Liver (tissue), 9 donors: ENCODE data around the gene DIP2C. TPM values are rescaled to one million over a fixed set of nuclear protein-coding genes. Genes with fewer than 3 reads are reported as not detected.

Source experiments
- DNase-seq: peaks from one replicate; pipeline ENCODE4 v3.0.0-alpha.2; 2017; ENCODE audit warnings: low spot score
- H3K27ac ChIP-seq, 2 donors: one replicate each; pipeline ENCODE4 v1.7.0; 2013; ENCODE audit warnings: inconsistent platforms in 2 of 2, low read length in 2 of 2, control low read depth in 1 of 2, low read depth in 1 of 2, mild to moderate bottlenecking in 1 of 2
- H3K27me3 ChIP-seq, 4 donors: one replicate each; pipeline versions ENCODE4 v1.6.1 to v1.7.0; 2013; ENCODE audit warnings: low read length in 3 of 4, inconsistent platforms in 1 of 4, mild to moderate bottlenecking in 1 of 4, moderate library complexity in 1 of 4; ENCODE audit not compliant: control insufficient read depth in 4 of 4, insufficient read depth in 4 of 4
- H3K36me3 ChIP-seq, 4 donors: one replicate each; pipeline versions ENCODE4 v1.6.1 to v1.7.0; 2013; ENCODE audit warnings: low read length in 3 of 4, mild to moderate bottlenecking in 3 of 4, low read depth in 1 of 4, moderate library complexity in 1 of 4; ENCODE audit not compliant: control insufficient read depth in 4 of 4, insufficient read depth in 3 of 4
- H3K4me1 ChIP-seq, 4 donors: one replicate each; pipeline versions ENCODE4 v1.6.1 to v1.7.0; 2013; ENCODE audit warnings: low read length in 3 of 4, mild to moderate bottlenecking in 3 of 4, moderate library complexity in 1 of 4; ENCODE audit not compliant: control insufficient read depth in 4 of 4, insufficient read depth in 4 of 4
- H3K4me3 ChIP-seq, 3 donors: one replicate each; pipeline versions ENCODE4 v1.6.1 to v1.7.0; 2013; ENCODE audit warnings: low read length in 3 of 3, control low read depth in 1 of 3, low read depth in 1 of 3, mild to moderate bottlenecking in 1 of 3
- H3K9ac ChIP-seq, 2 donors: one replicate each; pipeline ENCODE4 v1.7.0; 2013; ENCODE audit warnings: low read length in 2 of 2, mild to moderate bottlenecking in 2 of 2, moderate library complexity in 2 of 2, control low read depth in 1 of 2, low read depth in 1 of 2
- H3K9me3 ChIP-seq, 4 donors: one replicate each; pipeline versions ENCODE4 v1.6.1 to v1.7.0; 2013; ENCODE audit warnings: low read length in 3 of 4; ENCODE audit not compliant: control insufficient read depth in 4 of 4
- EGR1 ChIP-seq, 2 donors: IDR thresholded peaks; 2 replicates each; pipeline ENCODE4 v1.6.1; 2016 to 2018; ENCODE audit warnings: antibody characterized with exemption in 2 of 2, low read depth in 2 of 2
- FOXA1 ChIP-seq: IDR thresholded peaks from 2 replicates; pipeline ENCODE4 v1.6.1; 2016; ENCODE audit warnings: antibody characterized with exemption
- FOXA2 ChIP-seq: IDR thresholded peaks from 2 replicates; pipeline ENCODE4 v1.6.1; 2016; ENCODE audit warnings: antibody characterized with exemption
- GABPA ChIP-seq, 2 donors: IDR thresholded peaks in 1 of 2; conservative IDR thresholded peaks in 1 of 2; 2 replicates each; pipeline ENCODE4 v1.6.1; 2016; ENCODE audit warnings: antibody characterized with exemption in 2 of 2, mild to moderate bottlenecking in 1 of 2, moderate library complexity in 1 of 2
- HNF4A ChIP-seq, 2 donors: conservative IDR thresholded peaks; 2 replicates each; pipeline ENCODE4 v1.6.1; 2016; ENCODE audit warnings: antibody characterized with exemption in 2 of 2, mild to moderate bottlenecking in 2 of 2
- HNF4G ChIP-seq: IDR thresholded peaks from 2 replicates; pipeline ENCODE4 v1.6.1; 2016; ENCODE audit warnings: antibody characterized with exemption
- JUND ChIP-seq, 2 donors: IDR thresholded peaks; 2 replicates each; pipeline ENCODE4 v1.6.1; 2016; ENCODE audit warnings: antibody characterized with exemption in 2 of 2
- NR2F2 ChIP-seq: IDR thresholded peaks from 2 replicates; pipeline ENCODE4 v1.6.1; 2016; ENCODE audit warnings: antibody characterized with exemption
- RAD21 ChIP-seq, 2 donors: IDR thresholded peaks; 2 replicates each; pipeline ENCODE4 v1.6.1; 2016; ENCODE audit warnings: antibody characterized with exemption in 2 of 2, mild to moderate bottlenecking in 2 of 2
- RXRA ChIP-seq, 2 donors: IDR thresholded peaks; 2 replicates each; pipeline ENCODE4 v1.6.1; 2017 to 2018; ENCODE audit warnings: antibody characterized with exemption in 2 of 2, mild to moderate bottlenecking in 1 of 2
- SP1 ChIP-seq: IDR thresholded peaks from 2 replicates; pipeline ENCODE4 v1.6.1; 2018; ENCODE audit warnings: antibody characterized with exemption, mild to moderate bottlenecking
- TAF1 ChIP-seq: conservative IDR thresholded peaks from 2 replicates; pipeline ENCODE4 v1.6.1; 2016; ENCODE audit warnings: antibody characterized with exemption, mild to moderate bottlenecking
- YY1 ChIP-seq: IDR thresholded peaks from 2 replicates; pipeline ENCODE4 v1.6.1; 2016; ENCODE audit warnings: antibody characterized with exemption, mild to moderate bottlenecking
- WGBS: extraction: QIAGEN DNeasy Blood & Tissue Kit; methylation state at CpG from one replicate; pipeline ENCODE4 v1.1.7; 2013; 5-methylcytosine and 5-hydroxymethylcytosine counted together
- polyA plus RNA-seq, 2 donors: library from polyadenylated mRNA; stranded (reverse) in 1 of 2; unstranded in 1 of 2; fragments of 200-250 nt in 1 of 2; fragments of >200 nt in 1 of 2; fragmentation: Nextera tagmentation in 1 of 2; extraction: Ambion mirVana in 1 of 2; gene quantifications; one replicate each; pipeline versions ENCODE4 v1.2.1 to v1.2.3, GENCODE V29; 2013 to 2015
- total RNA-seq, 2 donors: library from RNA; depleted of rRNA; stranded (reverse); fragments of >200 nt; gene quantifications; one replicate each; pipeline ENCODE4 v1.2.3, GENCODE V29; 2014
- TF ChIP-seq, protein P1 (sequence below): IDR thresholded peaks from 2 replicates; pipeline ENCODE4 v1.6.1; 2016; ENCODE audit warnings: antibody characterized with exemption
- TF ChIP-seq, protein P2 (sequence below): IDR thresholded peaks from 2 replicates; pipeline ENCODE4 v1.6.1; 2016; ENCODE audit warnings: antibody characterized with exemption
- TF ChIP-seq, protein P3 (sequence below): IDR thresholded peaks from 2 replicates; pipeline ENCODE4 v1.6.1; 2016; ENCODE audit warnings: antibody characterized with exemption
- TF ChIP-seq, protein P4 (sequence below): fragments of 150-350 bp; IDR thresholded peaks from 2 replicates; pipeline ENCODE4 v1.5.1; 2017; ENCODE audit warnings: improper control_type of control experiment, low read depth, low read length; ENCODE audit not compliant: missing input control
- TF ChIP-seq, protein P5 (sequence below): IDR thresholded peaks from 2 replicates; pipeline ENCODE4 v1.6.1; 2016; ENCODE audit warnings: antibody characterized with exemption, mild to moderate bottlenecking
- donor health status: healthy.
- donor health status: healthy.
- donor health status: healthy.
- donor health status: healthy.
- donor health status: healthy.

DIP2C gene
- total and polyA plus RNA-seq, 4 donors, result 4.2 to 12.2 (median 5.7) TPM

DNA sequence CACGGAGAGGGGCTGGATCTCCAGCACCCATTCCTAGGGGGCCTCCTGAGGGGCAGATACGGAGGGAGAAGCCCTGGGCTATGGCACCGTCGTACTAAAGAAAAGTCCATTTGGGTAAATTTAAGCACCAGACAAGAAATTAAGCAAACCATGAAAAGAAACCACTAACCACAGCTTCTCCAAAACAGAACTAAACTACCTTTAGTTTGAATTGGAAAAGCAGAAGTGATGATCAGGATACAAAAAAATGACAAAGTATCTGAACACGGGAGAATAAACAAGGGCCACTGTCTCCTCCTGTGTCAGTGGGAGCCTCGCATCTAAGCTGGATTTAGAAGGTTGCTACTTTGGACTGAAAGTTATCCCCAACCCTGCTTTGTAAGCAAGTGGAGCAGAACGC lies 69.1 kb downstream of the DIP2C start:
- Histone ChIP-seq H3K27me3 (no peaks in the 10 kb centered on the region), H3K36me3 (no peaks in the 10 kb centered on the region), H3K9me3 (no peaks in the 10 kb centered on the region), H3K9ac (no peak overlapping the region), H3K4me3 (no peak overlapping the region), H3K4me1 (peaks cover 0 to 8% (median 6%) of the 10 kb centered on the region in 4 donors), H3K27ac (no peak overlapping the region)
- TF ChIP-seq FOXA1 (no peak), RAD21 (IDR thresholded peaks at IDR 0.05) (no peak), JUND (IDR thresholded peaks at IDR 0.05) (no peak), HNF4G (no peak), YY1 (no peak)
- TF ChIP-seq, protein P1, sequence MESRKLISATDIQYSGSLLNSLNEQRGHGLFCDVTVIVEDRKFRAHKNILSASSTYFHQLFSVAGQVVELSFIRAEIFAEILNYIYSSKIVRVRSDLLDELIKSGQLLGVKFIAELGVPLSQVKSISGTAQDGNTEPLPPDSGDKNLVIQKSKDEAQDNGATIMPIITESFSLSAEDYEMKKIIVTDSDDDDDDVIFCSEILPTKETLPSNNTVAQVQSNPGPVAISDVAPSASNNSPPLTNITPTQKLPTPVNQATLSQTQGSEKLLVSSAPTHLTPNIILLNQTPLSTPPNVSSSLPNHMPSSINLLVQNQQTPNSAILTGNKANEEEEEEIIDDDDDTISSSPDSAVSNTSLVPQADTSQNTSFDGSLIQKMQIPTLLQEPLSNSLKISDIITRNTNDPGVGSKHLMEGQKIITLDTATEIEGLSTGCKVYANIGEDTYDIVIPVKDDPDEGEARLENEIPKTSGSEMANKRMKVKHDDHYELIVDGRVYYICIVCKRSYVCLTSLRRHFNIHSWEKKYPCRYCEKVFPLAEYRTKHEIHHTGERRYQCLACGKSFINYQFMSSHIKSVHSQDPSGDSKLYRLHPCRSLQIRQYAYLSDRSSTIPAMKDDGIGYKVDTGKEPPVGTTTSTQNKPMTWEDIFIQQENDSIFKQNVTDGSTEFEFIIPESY, result no peak
- TF ChIP-seq, protein P2, sequence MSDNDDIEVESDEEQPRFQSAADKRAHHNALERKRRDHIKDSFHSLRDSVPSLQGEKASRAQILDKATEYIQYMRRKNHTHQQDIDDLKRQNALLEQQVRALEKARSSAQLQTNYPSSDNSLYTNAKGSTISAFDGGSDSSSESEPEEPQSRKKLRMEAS, result no peak
- DNase-seq, result no peak
- 88% methylated on average over 7 of the region's 7 CpGs for WGBS

DNA sequence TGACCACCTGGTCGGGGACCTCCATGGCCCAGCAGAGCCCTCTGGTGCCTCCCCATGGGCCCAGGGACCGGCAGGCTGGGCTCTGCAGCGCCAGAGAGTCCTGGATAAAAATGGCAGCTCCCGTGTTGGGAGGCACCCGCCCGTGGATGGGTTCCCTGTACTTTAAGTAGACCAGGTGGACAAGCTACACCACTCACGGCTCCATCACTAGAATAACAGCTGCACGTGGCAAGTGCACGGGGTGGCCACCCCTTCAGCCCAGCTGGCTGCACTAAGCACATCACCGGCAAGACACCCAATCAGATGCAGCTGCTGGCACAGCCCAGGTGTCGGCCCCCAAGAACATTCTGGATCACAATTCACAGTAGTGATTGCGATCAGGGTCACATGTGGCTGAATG lies 69.8 kb downstream of the DIP2C start:
- no peaks in the 10 kb centered on the region for H3K9me3 ChIP-seq
- no peak overlapping the region for H3K9ac ChIP-seq
- no peak for DNase-seq
- H3K4me1 ChIP-seq, result peaks cover 0 to 8% (median 6%) of the 10 kb centered on the region in 4 donors
- H3K27ac ChIP-seq, result no peak overlapping the region
- no peak for TF ChIP-seq SP1
- no peak for TF ChIP-seq RXRA (IDR thresholded peaks at IDR 0.05)
- no peak for TF ChIP-seq FOXA1
- no peak for TF ChIP-seq FOXA2
- TF ChIP-seq, protein P3, sequence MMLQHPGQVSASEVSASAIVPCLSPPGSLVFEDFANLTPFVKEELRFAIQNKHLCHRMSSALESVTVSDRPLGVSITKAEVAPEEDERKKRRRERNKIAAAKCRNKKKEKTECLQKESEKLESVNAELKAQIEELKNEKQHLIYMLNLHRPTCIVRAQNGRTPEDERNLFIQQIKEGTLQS, result no peak
- TF ChIP-seq, protein P4, sequence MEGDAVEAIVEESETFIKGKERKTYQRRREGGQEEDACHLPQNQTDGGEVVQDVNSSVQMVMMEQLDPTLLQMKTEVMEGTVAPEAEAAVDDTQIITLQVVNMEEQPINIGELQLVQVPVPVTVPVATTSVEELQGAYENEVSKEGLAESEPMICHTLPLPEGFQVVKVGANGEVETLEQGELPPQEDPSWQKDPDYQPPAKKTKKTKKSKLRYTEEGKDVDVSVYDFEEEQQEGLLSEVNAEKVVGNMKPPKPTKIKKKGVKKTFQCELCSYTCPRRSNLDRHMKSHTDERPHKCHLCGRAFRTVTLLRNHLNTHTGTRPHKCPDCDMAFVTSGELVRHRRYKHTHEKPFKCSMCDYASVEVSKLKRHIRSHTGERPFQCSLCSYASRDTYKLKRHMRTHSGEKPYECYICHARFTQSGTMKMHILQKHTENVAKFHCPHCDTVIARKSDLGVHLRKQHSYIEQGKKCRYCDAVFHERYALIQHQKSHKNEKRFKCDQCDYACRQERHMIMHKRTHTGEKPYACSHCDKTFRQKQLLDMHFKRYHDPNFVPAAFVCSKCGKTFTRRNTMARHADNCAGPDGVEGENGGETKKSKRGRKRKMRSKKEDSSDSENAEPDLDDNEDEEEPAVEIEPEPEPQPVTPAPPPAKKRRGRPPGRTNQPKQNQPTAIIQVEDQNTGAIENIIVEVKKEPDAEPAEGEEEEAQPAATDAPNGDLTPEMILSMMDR, result no peak
- no peak for TF ChIP-seq EGR1 (IDR thresholded peaks at IDR 0.05; ENCODE audit: low read depth in 2 of 2)
- TF ChIP-seq YY1, result no peak
- TF ChIP-seq RAD21 (IDR thresholded peaks at IDR 0.05), result no peak
- TF ChIP-seq, protein P1, result no peak
- TF ChIP-seq NR2F2, result no peak
- TF ChIP-seq, protein P2, result no peak
- TF ChIP-seq TAF1, result no peak
- TF ChIP-seq HNF4A (conservative IDR thresholded peaks at IDR 0.05), result no peak
- TF ChIP-seq, protein P5, sequence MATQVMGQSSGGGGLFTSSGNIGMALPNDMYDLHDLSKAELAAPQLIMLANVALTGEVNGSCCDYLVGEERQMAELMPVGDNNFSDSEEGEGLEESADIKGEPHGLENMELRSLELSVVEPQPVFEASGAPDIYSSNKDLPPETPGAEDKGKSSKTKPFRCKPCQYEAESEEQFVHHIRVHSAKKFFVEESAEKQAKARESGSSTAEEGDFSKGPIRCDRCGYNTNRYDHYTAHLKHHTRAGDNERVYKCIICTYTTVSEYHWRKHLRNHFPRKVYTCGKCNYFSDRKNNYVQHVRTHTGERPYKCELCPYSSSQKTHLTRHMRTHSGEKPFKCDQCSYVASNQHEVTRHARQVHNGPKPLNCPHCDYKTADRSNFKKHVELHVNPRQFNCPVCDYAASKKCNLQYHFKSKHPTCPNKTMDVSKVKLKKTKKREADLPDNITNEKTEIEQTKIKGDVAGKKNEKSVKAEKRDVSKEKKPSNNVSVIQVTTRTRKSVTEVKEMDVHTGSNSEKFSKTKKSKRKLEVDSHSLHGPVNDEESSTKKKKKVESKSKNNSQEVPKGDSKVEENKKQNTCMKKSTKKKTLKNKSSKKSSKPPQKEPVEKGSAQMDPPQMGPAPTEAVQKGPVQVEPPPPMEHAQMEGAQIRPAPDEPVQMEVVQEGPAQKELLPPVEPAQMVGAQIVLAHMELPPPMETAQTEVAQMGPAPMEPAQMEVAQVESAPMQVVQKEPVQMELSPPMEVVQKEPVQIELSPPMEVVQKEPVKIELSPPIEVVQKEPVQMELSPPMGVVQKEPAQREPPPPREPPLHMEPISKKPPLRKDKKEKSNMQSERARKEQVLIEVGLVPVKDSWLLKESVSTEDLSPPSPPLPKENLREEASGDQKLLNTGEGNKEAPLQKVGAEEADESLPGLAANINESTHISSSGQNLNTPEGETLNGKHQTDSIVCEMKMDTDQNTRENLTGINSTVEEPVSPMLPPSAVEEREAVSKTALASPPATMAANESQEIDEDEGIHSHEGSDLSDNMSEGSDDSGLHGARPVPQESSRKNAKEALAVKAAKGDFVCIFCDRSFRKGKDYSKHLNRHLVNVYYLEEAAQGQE, result no peak
- no peak for TF ChIP-seq HNF4G
- no peak for TF ChIP-seq GABPA (IDR thresholded peaks at IDR 0.05 in 1 of 2, conservative IDR thresholded peaks at IDR 0.05 in 1 of 2)
- TF ChIP-seq JUND (IDR thresholded peaks at IDR 0.05), result no peak
- H3K27me3 ChIP-seq, result no peaks in the 10 kb centered on the region
- WGBS, result 93% methylated on average over 12 of the region's 12 CpGs
- H3K4me3 ChIP-seq, result no peak overlapping the region
- no peaks in the 10 kb centered on the region for H3K36me3 ChIP-seq
